ENCODE results near the gene KPNA6.

DNA sequence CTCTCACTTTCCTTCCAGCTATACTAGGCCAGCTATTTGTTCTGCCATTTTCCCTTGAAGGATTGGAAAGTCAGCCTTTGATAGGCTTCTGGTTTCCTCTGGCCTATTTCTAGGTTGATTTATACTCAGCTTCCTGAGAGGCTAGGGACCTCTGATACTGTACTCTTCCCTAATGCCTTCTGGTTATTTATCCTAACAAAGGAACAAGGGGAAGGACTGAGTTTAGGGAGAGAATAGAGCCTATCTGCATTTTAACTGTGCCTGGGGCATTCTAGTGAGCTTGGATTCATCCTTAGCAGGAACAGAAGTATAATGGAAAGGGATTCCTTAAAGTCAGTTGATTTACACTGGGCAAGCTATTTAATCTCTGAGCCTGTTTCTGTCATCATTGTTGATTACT lies 46.9 kb upstream of the KPNA6 start:
- TF ChIP-seq, protein P1, sequence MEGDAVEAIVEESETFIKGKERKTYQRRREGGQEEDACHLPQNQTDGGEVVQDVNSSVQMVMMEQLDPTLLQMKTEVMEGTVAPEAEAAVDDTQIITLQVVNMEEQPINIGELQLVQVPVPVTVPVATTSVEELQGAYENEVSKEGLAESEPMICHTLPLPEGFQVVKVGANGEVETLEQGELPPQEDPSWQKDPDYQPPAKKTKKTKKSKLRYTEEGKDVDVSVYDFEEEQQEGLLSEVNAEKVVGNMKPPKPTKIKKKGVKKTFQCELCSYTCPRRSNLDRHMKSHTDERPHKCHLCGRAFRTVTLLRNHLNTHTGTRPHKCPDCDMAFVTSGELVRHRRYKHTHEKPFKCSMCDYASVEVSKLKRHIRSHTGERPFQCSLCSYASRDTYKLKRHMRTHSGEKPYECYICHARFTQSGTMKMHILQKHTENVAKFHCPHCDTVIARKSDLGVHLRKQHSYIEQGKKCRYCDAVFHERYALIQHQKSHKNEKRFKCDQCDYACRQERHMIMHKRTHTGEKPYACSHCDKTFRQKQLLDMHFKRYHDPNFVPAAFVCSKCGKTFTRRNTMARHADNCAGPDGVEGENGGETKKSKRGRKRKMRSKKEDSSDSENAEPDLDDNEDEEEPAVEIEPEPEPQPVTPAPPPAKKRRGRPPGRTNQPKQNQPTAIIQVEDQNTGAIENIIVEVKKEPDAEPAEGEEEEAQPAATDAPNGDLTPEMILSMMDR (IDR thresholded peaks at IDR 0.05; ENCODE audit: low read length), result no peak
- no peak for TF ChIP-seq EZH2 (optimal IDR thresholded peaks at IDR 0.05; ENCODE audit: low read depth, low read length)
